DND-41 (cell line): Measurements from ENCODE around the gene SYDE2.
"Not testable (repeated sequence)": the region's sequence is repeated elsewhere in the genome, so short reads cannot be mapped to it uniquely, and the experiment has no call there.

Source experiments
- ATAC-seq: fragments of 200-7000 bp; cut with Tn5 transposase; 3 replicates; pipeline ENCODE4 v1.9.1; 2021; ENCODE audit warnings: low read depth; ENCODE audit not compliant: insufficient read depth
- DNase-seq: peaks from one replicate; pipeline ENCODE4 v3.0.0-alpha.2; 2020
- H2AFZ ChIP-seq: 2 replicates; pipeline ENCODE4 v1.6.0; 2012; ENCODE audit warnings: low read depth, low read length
- H3K27ac ChIP-seq: 2 replicates; pipeline ENCODE4 v1.5.1; 2012; ENCODE audit warnings: low read length, inconsistent platforms
- H3K27me3 ChIP-seq: fragments of 200-600 bp; sonication (generic); 2 replicates; pipeline ENCODE4 v1.6.0; 2012; ENCODE audit warnings: low read length, mild to moderate bottlenecking, inconsistent platforms; ENCODE audit not compliant: insufficient read depth, poor library complexity
- H3K36me3 ChIP-seq: 2 replicates; pipeline ENCODE4 v1.5.1; 2012; ENCODE audit warnings: low read length, inconsistent platforms; ENCODE audit not compliant: insufficient read depth
- H3K4me1 ChIP-seq: 2 replicates; pipeline ENCODE4 v1.5.1; 2012; ENCODE audit warnings: mild to moderate bottlenecking, low read length; ENCODE audit not compliant: insufficient read depth
- H3K4me2 ChIP-seq: 2 replicates; pipeline ENCODE4 v1.6.0; 2012; ENCODE audit warnings: mild to moderate bottlenecking, moderate library complexity, low read length, inconsistent platforms; ENCODE audit not compliant: insufficient read depth
- H3K4me3 ChIP-seq, 2 experiments: fragments of 200-600 bp in 1 of 2; shearing (Covaris generic) in 1 of 2; 2 replicates each; pipeline ENCODE4 v1.5.1; 2012 to 2016; ENCODE audit warnings: inconsistent platforms in 2 of 2, low read length in 2 of 2, mild to moderate bottlenecking in 2 of 2, low read depth in 1 of 2, moderate library complexity in 1 of 2
- H3K79me2 ChIP-seq: 2 replicates; pipeline ENCODE4 v1.6.0; 2012; ENCODE audit warnings: low read length, inconsistent platforms; ENCODE audit not compliant: insufficient read depth
- H3K9ac ChIP-seq: 2 replicates; pipeline ENCODE4 v1.6.0; 2012; ENCODE audit warnings: low read depth, mild to moderate bottlenecking, inconsistent platforms, low read length, moderate library complexity
- H3K9me3 ChIP-seq: 2 replicates; pipeline ENCODE4 v1.5.1; 2012; ENCODE audit warnings: low read length, moderate library complexity, mild to moderate bottlenecking, inconsistent platforms; ENCODE audit not compliant: insufficient read depth, severe bottlenecking
- H4K20me1 ChIP-seq: 2 replicates; pipeline ENCODE4 v1.6.0; 2012; ENCODE audit warnings: low read length; ENCODE audit not compliant: insufficient read depth
- CTCF ChIP-seq: IDR thresholded peaks from 2 replicates; pipeline ENCODE4 v1.5.1; 2012; ENCODE audit warnings: borderline replicate concordance, low read length, moderate library complexity, mild to moderate bottlenecking; ENCODE audit not compliant: poor library complexity, severe bottlenecking; ENCODE audit errors: extremely low read depth
- EZH2 ChIP-seq: IDR thresholded peaks from 3 replicates; pipeline ENCODE4 v1.6.1; 2012; ENCODE audit warnings: borderline replicate concordance, low read depth, mild to moderate bottlenecking, moderate library complexity, low read length, inconsistent platforms; ENCODE audit not compliant: severe bottlenecking

Gene SYDE2

GRCh38 chr1:85200463-85201339, at the start of gene SYDE2:
Gene SYDE2, minus strand, starts transcription at chr1:85201016. Its CDS starts 20 bp downstream, at chr1:85200996.
- Histone ChIP-seq H4K20me1 (no peaks in the 10 kb centered on the region), H3K4me3 (no peak within 1 kb of the TSS), H3K9ac (no peak within 1 kb of the TSS), H3K36me3 (no peaks in the 10 kb centered on the region), H3K4me2 (no peak within 1 kb of the TSS), H3K27ac (no peak within 1 kb of the TSS), H2AFZ (no peak within 1 kb of the TSS), H3K79me2 (no peaks in the 10 kb centered on the region), H3K9me3 (no peaks in the 10 kb centered on the region), H3K4me1 (no peaks in the 10 kb centered on the region), H3K27me3 (no peaks in the 10 kb centered on the region)
- no peak for TF ChIP-seq EZH2
- no peak for TF ChIP-seq CTCF
- DNase-seq (no peak), ATAC-seq (no peak)

GRCh38 chr1:85249042-85249441, 48.2 kb upstream of the SYDE2 start:
- Histone ChIP-seq H3K4me1 (peaks cover 22% of the 10 kb centered on the region), H3K36me3 (peaks cover 36% of the 10 kb centered on the region)
- ATAC-seq, H3K27ac ChIP-seq, DNase-seq, H3K4me2 ChIP-seq, H3K79me2 ChIP-seq, H3K9me3 ChIP-seq, H2AFZ ChIP-seq, H3K9ac ChIP-seq, H3K27me3 ChIP-seq, H3K4me3 ChIP-seq, H4K20me1 ChIP-seq: not testable (repeated sequence)

GRCh38 chr1:85245891-85246290, 45.1 kb upstream of the SYDE2 start:
- Histone ChIP-seq H3K27me3 (no peaks in the 10 kb centered on the region), H3K9ac (no peak overlapping the region), H3K27ac (no peak overlapping the region), H2AFZ (no peak overlapping the region), H3K4me1 (peaks cover 28% of the 10 kb centered on the region), H3K79me2 (no peaks in the 10 kb centered on the region), H4K20me1 (no peaks in the 10 kb centered on the region), H3K9me3 (no peaks in the 10 kb centered on the region), H3K4me3 (no peak overlapping the region), H3K4me2 (no peak overlapping the region), H3K36me3 (0 out of 2 replicates have a peak, but pooled peaks cover 6% of the 10 kb centered on the region)
- DNase-seq, result no peak
- TF ChIP-seq CTCF (no peak), EZH2 (no peak)
- no peak for ATAC-seq

- Histone ChIP-seq H4K20me1 (no peaks in the 10 kb centered on the region), H3K9me3 (no peaks in the 10 kb centered on the region), H3K36me3 (0 out of 2 replicates have a peak, but pooled peaks cover 2% of the 10 kb centered on the region), H3K27ac (peak overlapping the region; percentile 63), H3K79me2 (no peaks in the 10 kb centered on the region), H3K4me2 (0 out of 2 replicates have a peak overlapping the region, but pooled peaks have one; percentile 20), H3K27me3 (no peaks in the 10 kb centered on the region), H3K9ac (no peak overlapping the region), H2AFZ (peak overlapping the region; percentile 75), H3K4me3 (no peak overlapping the region), H3K4me1 (peaks cover 32% of the 10 kb centered on the region)
- TF ChIP-seq EZH2, result no peak
- no peak for TF ChIP-seq CTCF
- no peak for DNase-seq
- no peak for ATAC-seq
Measured at GRCh38 chr1:85245456-85245855, 44.6 kb upstream of the SYDE2 start.
